Tibial artery (tissue), 4 donors: ENCODE measurements around the gene INSM2.

ENCODE experiments used
- DNase-seq, 2 donors: peaks; one replicate each; pipeline ENCODE4 v3.0.0-alpha.2; 2019
- H3K27ac ChIP-seq, 2 donors: fragments of 200-600 bp; sonication (generic) in 1 of 2; 1 replicate in 1 of 2; 2 replicates in 1 of 2; pipeline ENCODE4 v1.5.1; 2018 to 2019; ENCODE audit warnings: mild to moderate bottlenecking in 1 of 2
- H3K27me3 ChIP-seq, 2 donors: fragments of 200-600 bp; sonication (generic) in 1 of 2; one replicate each; pipeline versions ENCODE4 v1.5.1 to v1.6.0; 2016 to 2019
- H3K36me3 ChIP-seq, 3 donors: fragments of 200-600 bp; sonication (generic) in 2 of 3; one replicate each; pipeline ENCODE4 v1.5.1; 2016 to 2019; ENCODE audit warnings: mild to moderate bottlenecking in 2 of 3
- H3K4me1 ChIP-seq, 4 donors: fragments of 200-600 bp; sonication (generic) in 2 of 4; 1 replicate in 3 of 4; 2 replicates in 1 of 4; pipeline ENCODE4 v1.5.1; 2016 to 2019
- H3K4me3 ChIP-seq, 2 donors: fragments of 200-600 bp; sonication (generic) in 1 of 2; 1 replicate in 1 of 2; 2 replicates in 1 of 2; pipeline ENCODE4 v1.5.1; 2018 to 2019; ENCODE audit warnings: mild to moderate bottlenecking in 2 of 2
- H3K9me3 ChIP-seq, 3 donors: fragments of 200-600 bp; sonication (generic) in 1 of 3; one replicate each; pipeline ENCODE4 v1.5.1; 2016 to 2019
- CTCF ChIP-seq, 2 experiments: fragments of 200-600 bp in 1 of 2; fragments of 450-650 bp in 1 of 2; IDR thresholded peaks; one replicate each; pipeline ENCODE4 v1.5.1; 2017 to 2019; ENCODE audit warnings: antibody characterized with exemption in 2 of 2, mild to moderate bottlenecking in 1 of 2, moderate library complexity in 1 of 2
- intact Hi-C: fragments of 100-400 bp; cut with DNase I; formaldehyde crosslinking; loops from one replicate; pipeline ENCODE4 v1.15.0; 2023; ENCODE audit warnings: low total_unique reads

The INSM2 gene

GRCh38 chr14:35504260-35504659, 29.7 kb upstream of the INSM2 start:
- Histone ChIP-seq H3K36me3 (no peaks in the 10 kb centered on the region), H3K27ac (no peak overlapping the region), H3K4me1 (no peaks in the 10 kb centered on the region), H3K27me3 (no peaks in the 10 kb centered on the region), H3K9me3 (no peaks in the 10 kb centered on the region), H3K4me3 (no peak overlapping the region)
- TF ChIP-seq CTCF (IDR thresholded peaks at IDR 0.05) = no peak
- intact Hi-C loops = no loop called here
- no peak for DNase-seq

GRCh38 chr14:35506461-35506860, 27.5 kb upstream of the INSM2 start:
- no peak overlapping the region for H3K27ac ChIP-seq
- H3K36me3 ChIP-seq = no peaks in the 10 kb centered on the region
- no peak overlapping the region for H3K4me3 ChIP-seq
- H3K27me3 ChIP-seq = no peaks in the 10 kb centered on the region
- DNase-seq = no peak
- no peak for TF ChIP-seq CTCF (IDR thresholded peaks at IDR 0.05)
- intact Hi-C loops = no loop called here
- no peaks in the 10 kb centered on the region for H3K9me3 ChIP-seq
- no peaks in the 10 kb centered on the region for H3K4me1 ChIP-seq

GRCh38 chr14:35506927-35507326, 27.0 kb upstream of the INSM2 start:
- H3K27ac ChIP-seq = no peak overlapping the region
- intact Hi-C loops = no loop called here
- no peaks in the 10 kb centered on the region for H3K9me3 ChIP-seq
- no peaks in the 10 kb centered on the region for H3K27me3 ChIP-seq
- no peak for TF ChIP-seq CTCF (IDR thresholded peaks at IDR 0.05)
- no peak overlapping the region for H3K4me3 ChIP-seq
- DNase-seq = no peak
- H3K4me1 ChIP-seq = no peaks in the 10 kb centered on the region
- H3K36me3 ChIP-seq = no peaks in the 10 kb centered on the region

- no peak for DNase-seq
These were observed 24.1 kb upstream of the INSM2 start for GRCh38 chr14:35509846-35510245.

GRCh38 chr14:35512765-35513164, 21.2 kb upstream of the INSM2 start:
- no peak overlapping the region for H3K27ac ChIP-seq

More at GRCh38 chr14:35509846-35510245, 24.1 kb upstream of the INSM2 start:
- Histone ChIP-seq H3K36me3 (no peaks in the 10 kb centered on the region), H3K4me1 (no peaks in the 10 kb centered on the region), H3K9me3 (no peaks in the 10 kb centered on the region), H3K27ac (no peak overlapping the region), H3K27me3 (no peaks in the 10 kb centered on the region), H3K4me3 (no peak overlapping the region)
- intact Hi-C loops = no loop called here
- no peak for TF ChIP-seq CTCF (IDR thresholded peaks at IDR 0.05)

More at GRCh38 chr14:35512765-35513164, 21.2 kb upstream of the INSM2 start:
- no peak for TF ChIP-seq CTCF (IDR thresholded peaks at IDR 0.05)
- Histone ChIP-seq H3K36me3 (no peaks in the 10 kb centered on the region), H3K4me3 (no peak overlapping the region), H3K4me1 (no peaks in the 10 kb centered on the region), H3K27me3 (no peaks in the 10 kb centered on the region), H3K9me3 (no peaks in the 10 kb centered on the region)
- intact Hi-C loops = no loop called here
- DNase-seq = no peak
